DOHH2 (cell line): Measurements from ENCODE around the gene PHACTR1.

Source experiments
- H3F3A ChIP-seq: fragments of 200-600 bp; sonication (generic), shearing (Covaris generic); 2 replicates; pipeline ENCODE4 v1.6.0; 2016; ENCODE audit warnings: antibody characterized with exemption, mild to moderate bottlenecking; ENCODE audit not compliant: control insufficient read depth, insufficient read depth
- H3K27ac ChIP-seq: fragments of 200-600 bp; sonication (generic); 2 replicates; pipeline ENCODE4 v1.5.1; 2014; ENCODE audit warnings: low read depth, mild to moderate bottlenecking, low read length, moderate library complexity
- H3K27me3 ChIP-seq: fragments of 200-600 bp; sonication (generic); 2 replicates; pipeline ENCODE4 v1.6.1; 2014; ENCODE audit warnings: mild to moderate bottlenecking, low read length, mixed read lengths; ENCODE audit not compliant: control insufficient read depth
- H3K36me3 ChIP-seq: fragments of 200-600 bp; sonication (generic); 2 replicates; pipeline ENCODE4 v1.6.1; 2014; ENCODE audit warnings: mild to moderate bottlenecking, low read length, moderate library complexity, mixed read lengths; ENCODE audit not compliant: control insufficient read depth
- H3K4me1 ChIP-seq: fragments of 200-600 bp; sonication (generic); 2 replicates; pipeline ENCODE4 v1.6.1; 2014; ENCODE audit warnings: mild to moderate bottlenecking, low read length, mixed read lengths; ENCODE audit not compliant: control insufficient read depth
- H3K4me2 ChIP-seq: fragments of 200-600 bp; sonication (generic); 2 replicates; pipeline ENCODE4 v1.6.0; 2014; ENCODE audit warnings: mild to moderate bottlenecking, low read length, moderate library complexity
- H3K4me3 ChIP-seq: fragments of 200-600 bp; sonication (generic); 2 replicates; pipeline ENCODE4 v1.5.1; 2014; ENCODE audit warnings: mild to moderate bottlenecking, low read length, mixed read lengths
- H3K79me2 ChIP-seq: fragments of 200-600 bp; sonication (generic); 2 replicates; pipeline ENCODE4 v1.6.1; 2014; ENCODE audit warnings: mild to moderate bottlenecking, low read length, mixed read lengths; ENCODE audit not compliant: control insufficient read depth
- H3K9me2 ChIP-seq: fragments of 200-600 bp; sonication (generic); replicated peaks from 2 replicates; pipeline ENCODE4 v1.6.1; 2014; ENCODE audit warnings: mild to moderate bottlenecking, low read length, mixed read lengths; ENCODE audit not compliant: control insufficient read depth
- H3K9me3 ChIP-seq: fragments of 200-600 bp; sonication (generic); 2 replicates; pipeline ENCODE4 v1.6.1; 2014; ENCODE audit warnings: antibody characterized with exemption, low read length, mixed read lengths; ENCODE audit not compliant: control insufficient read depth, insufficient read depth
- H4K20me1 ChIP-seq: fragments of 200-600 bp; sonication (generic); 2 replicates; pipeline ENCODE4 v1.6.0; 2014; ENCODE audit warnings: low read depth, mild to moderate bottlenecking, antibody characterized with exemption, low read length, moderate library complexity; ENCODE audit not compliant: control insufficient read depth, insufficient read depth
- CTCF ChIP-seq: fragments of 200-600 bp; sonication (generic); IDR thresholded peaks from one replicate; pipeline ENCODE4 v1.5.1; 2014; ENCODE audit warnings: antibody characterized with exemption, mild to moderate bottlenecking, low read depth, low read length; ENCODE audit not compliant: poor library complexity, severe bottlenecking
- EZH2phosphoT487 ChIP-seq: fragments of 200-600 bp; sonication (generic); IDR thresholded peaks from 2 replicates; pipeline ENCODE4 v1.6.1; 2017; ENCODE audit warnings: borderline replicate concordance, mild to moderate bottlenecking, antibody characterized with exemption, low read length, moderate library complexity, mixed read lengths

PHACTR1 gene

GRCh38 chr6:13079096-13079723 is 362.6 kb downstream of the PHACTR1 start:
- H3K9me3 ChIP-seq, result no peaks in the 10 kb centered on the region
- H3K27me3 ChIP-seq, result peaks cover 4% of the 10 kb centered on the region
- no peaks in the 10 kb centered on the region for H3F3A ChIP-seq
- no peaks in the 10 kb centered on the region for H3K4me1 ChIP-seq
- H3K4me2 ChIP-seq, result no peak overlapping the region
- no peak overlapping the region for H3K4me3 ChIP-seq
- no peaks in the 10 kb centered on the region for H4K20me1 ChIP-seq
- H3K27ac ChIP-seq, result no peak overlapping the region
- no peaks in the 10 kb centered on the region for H3K36me3 ChIP-seq
- no peak for TF ChIP-seq EZH2phosphoT487
- TF ChIP-seq CTCF, result no peak
- H3K9me2 ChIP-seq, result no peaks in the 10 kb centered on the region
- no peaks in the 10 kb centered on the region for H3K79me2 ChIP-seq

GRCh38 chr6:13080462-13081188 is 364.1 kb downstream of the PHACTR1 start:
- Histone ChIP-seq H3K9me3 (no peaks in the 10 kb centered on the region), H3K4me1 (no peaks in the 10 kb centered on the region), H3K9me2 (no peaks in the 10 kb centered on the region), H3K27ac (no peak overlapping the region), H3K4me3 (no peak overlapping the region), H3K36me3 (no peaks in the 10 kb centered on the region), H3K79me2 (no peaks in the 10 kb centered on the region), H3K27me3 (peaks cover 4% of the 10 kb centered on the region), H4K20me1 (no peaks in the 10 kb centered on the region), H3K4me2 (no peak overlapping the region), H3F3A (0 out of 2 replicates have a peak, but pooled peaks cover 2% of the 10 kb centered on the region)
- TF ChIP-seq CTCF, result no peak
- no peak for TF ChIP-seq EZH2phosphoT487

- Histone ChIP-seq H3K9me3 (no peaks in the 10 kb centered on the region), H3K4me3 (no peak overlapping the region), H3K79me2 (no peaks in the 10 kb centered on the region), H3K9me2 (no peaks in the 10 kb centered on the region), H3K27ac (no peak overlapping the region), H3F3A (0 out of 2 replicates have a peak, but pooled peaks cover 3% of the 10 kb centered on the region), H3K4me2 (no peak overlapping the region), H3K4me1 (no peaks in the 10 kb centered on the region), H3K36me3 (no peaks in the 10 kb centered on the region), H4K20me1 (no peaks in the 10 kb centered on the region), H3K27me3 (peaks cover 4% of the 10 kb centered on the region)
- TF ChIP-seq CTCF (no peak), EZH2phosphoT487 (no peak)
Observed at GRCh38 chr6:13081189-13081563, 364.6 kb downstream of the PHACTR1 start.
